ENCODE data around the gene NET1. TPM values are rescaled to one million over a fixed set of nuclear protein-coding genes. Genes with fewer than 3 reads are reported as not detected.
A peak's percentile ranks its signal among the peaks of the same experiment; 100 is the strongest.

Gene NET1
- total RNA-seq, 1 donor from 2014 or later = 22.5 TPM

GRCh38 chr10:5490698-5491464 lies 78.5 kb downstream of the NET1 start:
- peaks cover 14% of the 10 kb centered on the region for H3K27me3 Mint-ChIP-seq
- H3K36me3 Mint-ChIP-seq (ENCODE audit: low read depth) = no peaks in the 10 kb centered on the region
- no peak for DNase-seq
- H3K4me3 Mint-ChIP-seq = no peak overlapping the region
- peaks cover 9% of the 10 kb centered on the region for H3K4me1 Mint-ChIP-seq
- ChIA-PET POLR2A (no interaction called here), CTCF (interaction anchor here (1.2 kb wide), 1 partner anchor 132 kb away, joined by 4 read pairs; no protein-coding TSS in a partner anchor)
- no peaks in the 10 kb centered on the region for H3K9me3 Mint-ChIP-seq
- TF ChIP-seq, protein P1, sequence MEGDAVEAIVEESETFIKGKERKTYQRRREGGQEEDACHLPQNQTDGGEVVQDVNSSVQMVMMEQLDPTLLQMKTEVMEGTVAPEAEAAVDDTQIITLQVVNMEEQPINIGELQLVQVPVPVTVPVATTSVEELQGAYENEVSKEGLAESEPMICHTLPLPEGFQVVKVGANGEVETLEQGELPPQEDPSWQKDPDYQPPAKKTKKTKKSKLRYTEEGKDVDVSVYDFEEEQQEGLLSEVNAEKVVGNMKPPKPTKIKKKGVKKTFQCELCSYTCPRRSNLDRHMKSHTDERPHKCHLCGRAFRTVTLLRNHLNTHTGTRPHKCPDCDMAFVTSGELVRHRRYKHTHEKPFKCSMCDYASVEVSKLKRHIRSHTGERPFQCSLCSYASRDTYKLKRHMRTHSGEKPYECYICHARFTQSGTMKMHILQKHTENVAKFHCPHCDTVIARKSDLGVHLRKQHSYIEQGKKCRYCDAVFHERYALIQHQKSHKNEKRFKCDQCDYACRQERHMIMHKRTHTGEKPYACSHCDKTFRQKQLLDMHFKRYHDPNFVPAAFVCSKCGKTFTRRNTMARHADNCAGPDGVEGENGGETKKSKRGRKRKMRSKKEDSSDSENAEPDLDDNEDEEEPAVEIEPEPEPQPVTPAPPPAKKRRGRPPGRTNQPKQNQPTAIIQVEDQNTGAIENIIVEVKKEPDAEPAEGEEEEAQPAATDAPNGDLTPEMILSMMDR (IDR thresholded peaks at IDR 0.05) = no peak
- no peak overlapping the region for H3K27ac Mint-ChIP-seq
- ATAC-seq (ENCODE audit: low read depth) = peak; percentile 34
- intact Hi-C loops (cut with micrococcal nuclease) = no loop called here

DNA sequence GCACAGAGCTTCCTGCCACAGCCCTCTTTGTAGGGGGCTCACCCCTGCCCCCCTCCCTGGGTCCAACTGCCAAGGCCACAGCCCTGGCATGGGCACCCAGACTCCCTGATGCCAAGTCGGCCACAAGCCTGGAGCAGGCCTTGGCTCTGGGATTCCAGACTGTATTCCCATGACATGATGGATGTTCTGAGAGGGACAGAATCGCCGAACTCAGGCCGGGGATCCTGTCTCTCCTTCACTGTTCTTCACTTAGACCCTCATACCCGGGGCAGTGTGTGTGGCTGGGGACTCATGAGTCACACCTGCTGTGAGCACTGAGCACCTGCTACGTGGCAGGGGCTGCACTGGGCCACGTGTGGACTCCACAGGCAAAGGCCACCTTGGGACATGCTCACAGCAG lies 79.1 kb downstream of the NET1 start:
- TF ChIP-seq, protein P1 (IDR thresholded peaks at IDR 0.05) = no peak
- no peak overlapping the region for H3K27ac Mint-ChIP-seq
- H3K4me3 Mint-ChIP-seq = no peak overlapping the region
- no peaks in the 10 kb centered on the region for H3K9me3 Mint-ChIP-seq
- no peaks in the 10 kb centered on the region for H3K36me3 Mint-ChIP-seq (ENCODE audit: low read depth)
- peaks cover 10% of the 10 kb centered on the region for H3K27me3 Mint-ChIP-seq
- intact Hi-C loops (cut with micrococcal nuclease) = no loop called here
- ChIA-PET POLR2A (no interaction called here), CTCF (interaction anchor here (1.2 kb wide), 1 partner anchor 131 kb away, joined by 4 read pairs; no protein-coding TSS in a partner anchor)
- DNase-seq (no peak), ATAC-seq (ENCODE audit: low read depth) (no peak)
- peaks cover 9% of the 10 kb centered on the region for H3K4me1 Mint-ChIP-seq

- Mint-ChIP-seq H3K27ac (no peak overlapping the region), H3K4me3 (no peak overlapping the region), H3K4me1 (peaks cover 9% of the 10 kb centered on the region), H3K36me3 (ENCODE audit: low read depth) (no peaks in the 10 kb centered on the region), H3K9me3 (no peaks in the 10 kb centered on the region), H3K27me3 (peaks cover 5% of the 10 kb centered on the region)
- no peak for ATAC-seq (ENCODE audit: low read depth)
- POLR2A ChIA-PET = no interaction called here
- TF ChIP-seq, protein P1 (IDR thresholded peaks at IDR 0.05) = no peak
- CTCF ChIA-PET = no interaction called here
- no peak for DNase-seq
- intact Hi-C loops (cut with micrococcal nuclease) = no loop called here
Observed at GRCh38 chr10:5492322-5492855, 80.0 kb downstream of the NET1 start.

GRCh38 chr10:5492929-5493576 lies 80.7 kb downstream of the NET1 start:
- DNase-seq = no peak
- TF ChIP-seq, protein P1 (IDR thresholded peaks at IDR 0.05) = no peak
- Mint-ChIP-seq H3K4me3 (no peak overlapping the region), H3K36me3 (ENCODE audit: low read depth) (no peaks in the 10 kb centered on the region), H3K27ac (no peak overlapping the region), H3K27me3 (peaks cover 1% of the 10 kb centered on the region), H3K9me3 (no peaks in the 10 kb centered on the region), H3K4me1 (peaks cover 9% of the 10 kb centered on the region)
- ChIA-PET CTCF (no interaction called here), POLR2A (no interaction called here)
- intact Hi-C loops (cut with micrococcal nuclease) = no loop called here
- no peak for ATAC-seq (ENCODE audit: low read depth)

DNA sequence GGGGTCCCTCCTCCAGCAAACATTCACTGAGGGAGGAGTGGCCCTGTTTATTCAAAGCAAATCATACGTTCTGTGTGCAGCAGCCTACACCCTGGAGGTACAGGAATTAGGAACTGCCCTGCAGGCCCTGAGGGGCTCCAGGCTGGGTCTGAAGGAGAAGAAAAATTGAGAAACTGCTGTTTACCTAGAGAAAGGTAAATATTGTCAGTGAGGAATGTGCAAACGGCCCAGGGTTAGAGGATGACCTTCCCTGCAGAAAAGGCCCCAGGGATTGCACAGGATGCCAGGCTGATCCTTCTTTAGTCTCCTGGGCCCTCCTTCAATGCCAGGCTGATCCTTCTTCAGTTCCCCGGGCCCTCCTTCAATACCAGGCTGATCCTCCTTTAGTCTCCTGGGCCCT lies 81.3 kb downstream of the NET1 start:
- ChIA-PET POLR2A (no interaction called here), CTCF (no interaction called here)
- Mint-ChIP-seq H3K27ac (no peak overlapping the region), H3K4me1 (peaks cover 9% of the 10 kb centered on the region), H3K36me3 (ENCODE audit: low read depth) (no peaks in the 10 kb centered on the region), H3K27me3 (peaks cover 1% of the 10 kb centered on the region), H3K4me3 (no peak overlapping the region), H3K9me3 (no peaks in the 10 kb centered on the region)
- intact Hi-C loops (cut with micrococcal nuclease) = no loop called here
- TF ChIP-seq, protein P1 (IDR thresholded peaks at IDR 0.05) = no peak
- DNase-seq = no peak
- no peak for ATAC-seq (ENCODE audit: low read depth)

Measured in activated B cell treated with CpG ODN at 0.5 μM for 24 hours (primary cell).